Liver (tissue), 3 donors: ENCODE measurements around the gene HMGB4.

ENCODE experiments used
- HNF4A ChIP-seq, 2 donors: conservative IDR thresholded peaks; 2 replicates each; pipeline ENCODE4 v1.6.1; 2016; ENCODE audit warnings: antibody characterized with exemption in 2 of 2, mild to moderate bottlenecking in 2 of 2
- JUND ChIP-seq, 2 donors: IDR thresholded peaks; 2 replicates each; pipeline ENCODE4 v1.6.1; 2016; ENCODE audit warnings: antibody characterized with exemption in 2 of 2
- RAD21 ChIP-seq, 2 donors: IDR thresholded peaks; 2 replicates each; pipeline ENCODE4 v1.6.1; 2016; ENCODE audit warnings: antibody characterized with exemption in 2 of 2, mild to moderate bottlenecking in 2 of 2
- REST ChIP-seq: IDR thresholded peaks from 2 replicates; pipeline ENCODE4 v1.6.1; 2016; ENCODE audit warnings: antibody characterized with exemption, mild to moderate bottlenecking
- YY1 ChIP-seq: IDR thresholded peaks from 2 replicates; pipeline ENCODE4 v1.6.1; 2016; ENCODE audit warnings: antibody characterized with exemption, mild to moderate bottlenecking
- TF ChIP-seq, protein P1 (sequence below): fragments of 150-350 bp; IDR thresholded peaks from 2 replicates; pipeline ENCODE4 v1.5.1; 2017; ENCODE audit warnings: improper control_type of control experiment, low read depth, low read length; ENCODE audit not compliant: missing input control
- donor health status: healthy.
- donor health status: healthy.

DNA sequence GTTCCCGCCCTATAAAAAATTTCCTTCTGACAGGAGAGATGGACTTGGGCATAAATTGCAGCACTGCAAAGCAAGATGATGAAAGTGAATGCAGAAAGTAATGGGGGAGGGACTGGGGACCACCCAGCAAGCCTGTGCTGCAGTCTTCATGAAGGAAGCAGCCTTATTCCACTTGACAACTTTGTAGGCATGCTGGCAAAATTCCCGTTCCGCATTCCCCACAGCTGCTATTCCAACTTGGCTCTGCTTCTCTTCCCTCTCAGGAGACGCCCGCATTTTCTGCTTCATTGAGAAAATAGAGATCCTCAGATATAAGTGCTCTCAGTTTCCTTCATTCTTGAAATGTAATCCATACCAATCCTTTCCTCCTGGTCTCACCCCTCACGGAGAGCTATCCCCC is 2.4 kb downstream of the HMGB4 start:
- TF ChIP-seq, protein P1, sequence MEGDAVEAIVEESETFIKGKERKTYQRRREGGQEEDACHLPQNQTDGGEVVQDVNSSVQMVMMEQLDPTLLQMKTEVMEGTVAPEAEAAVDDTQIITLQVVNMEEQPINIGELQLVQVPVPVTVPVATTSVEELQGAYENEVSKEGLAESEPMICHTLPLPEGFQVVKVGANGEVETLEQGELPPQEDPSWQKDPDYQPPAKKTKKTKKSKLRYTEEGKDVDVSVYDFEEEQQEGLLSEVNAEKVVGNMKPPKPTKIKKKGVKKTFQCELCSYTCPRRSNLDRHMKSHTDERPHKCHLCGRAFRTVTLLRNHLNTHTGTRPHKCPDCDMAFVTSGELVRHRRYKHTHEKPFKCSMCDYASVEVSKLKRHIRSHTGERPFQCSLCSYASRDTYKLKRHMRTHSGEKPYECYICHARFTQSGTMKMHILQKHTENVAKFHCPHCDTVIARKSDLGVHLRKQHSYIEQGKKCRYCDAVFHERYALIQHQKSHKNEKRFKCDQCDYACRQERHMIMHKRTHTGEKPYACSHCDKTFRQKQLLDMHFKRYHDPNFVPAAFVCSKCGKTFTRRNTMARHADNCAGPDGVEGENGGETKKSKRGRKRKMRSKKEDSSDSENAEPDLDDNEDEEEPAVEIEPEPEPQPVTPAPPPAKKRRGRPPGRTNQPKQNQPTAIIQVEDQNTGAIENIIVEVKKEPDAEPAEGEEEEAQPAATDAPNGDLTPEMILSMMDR = no peak
- no peak for TF ChIP-seq YY1
- no peak for TF ChIP-seq REST
- no peak for TF ChIP-seq HNF4A (conservative IDR thresholded peaks at IDR 0.05)
- no peak for TF ChIP-seq JUND (IDR thresholded peaks at IDR 0.05)
- no peak for TF ChIP-seq RAD21 (IDR thresholded peaks at IDR 0.05)
